Activated CD4-positive, alpha-beta T cell treated with anti-CD3 and anti-CD28 coated beads for 36 hours (primary cell): Measurements from ENCODE around the gene PHACTR1. TPM values are rescaled to one million over a fixed set of nuclear protein-coding genes. Genes with fewer than 3 reads are reported as not detected.
"Not testable (repeated sequence)": the region's sequence is repeated elsewhere in the genome, so short reads cannot be mapped to it uniquely, and the experiment has no call there.

Source experiments
- ATAC-seq: fragments of 200-7000 bp; cut with Tn5 transposase; one replicate; pipeline ENCODE4 v1.10.0; 2021; ENCODE audit warnings: mild to moderate bottlenecking, moderate library complexity
- CTCF ChIA-PET: fragments of 350-600 bp; sonication (Branson Sonifier 250); formaldehyde crosslinking; loops from one replicate; lab custom pipeline; 2021; ENCODE audit warnings: antibody characterized with exemption; lab: Charles Lee
- POLR2A ChIA-PET: fragments of 350-600 bp; sonication (Branson Sonifier 250); formaldehyde crosslinking; loops from one replicate; lab custom pipeline; 2021; ENCODE audit warnings: antibody characterized with exemption, inconsistent platforms; lab: Charles Lee
- DNase-seq: peaks from one replicate; pipeline ENCODE4 v3.0.0-alpha.2; 2020
- H3K27ac Mint-ChIP-seq: one replicate; pipeline ENCODE4 v1.8.0; 2021; ENCODE audit warnings: mixed read lengths
- H3K27me3 Mint-ChIP-seq: one replicate; pipeline ENCODE4 v1.8.0; 2021; ENCODE audit warnings: mixed read lengths
- H3K36me3 Mint-ChIP-seq: one replicate; pipeline ENCODE4 v1.8.0; 2021; ENCODE audit warnings: low read depth, mixed read lengths
- H3K4me1 Mint-ChIP-seq: one replicate; pipeline ENCODE4 v1.8.0; 2021; ENCODE audit warnings: mixed read lengths
- H3K4me3 Mint-ChIP-seq: one replicate; pipeline ENCODE4 v1.8.0; 2021; ENCODE audit warnings: mild to moderate bottlenecking, moderate library complexity, mixed read lengths
- H3K9me3 Mint-ChIP-seq: one replicate; pipeline ENCODE4 v1.8.0; 2021; ENCODE audit warnings: low read depth, mixed read lengths
- intact Hi-C, 2 experiments: fragments of 100-400 bp; cut with DNase I in 1 of 2; cut with micrococcal nuclease in 1 of 2; formaldehyde crosslinking; loops; one replicate each; pipeline versions ENCODE4 v1.14.2 to v1.15.1; 2022 to 2024; cut with DNase I, micrococcal nuclease
- total RNA-seq, 2 experiments: library from RNA; stranded (reverse); gene quantifications; one replicate each; pipeline ENCODE4 v1.2.3, GENCODE V29; 2021

The PHACTR1 gene
- total RNA-seq, 2 experiments from 2014 or later = 0.07 TPM; not detected in 1

- ChIA-PET POLR2A (no interaction called here), CTCF (no interaction called here)
- no peak overlapping the region for H3K27ac Mint-ChIP-seq
- H3K27me3 Mint-ChIP-seq = peaks cover 12% of the 10 kb centered on the region
- no peak overlapping the region for H3K4me3 Mint-ChIP-seq
- H3K9me3 Mint-ChIP-seq = no peaks in the 10 kb centered on the region
- intact Hi-C loops = no loop called here
- ATAC-seq (no peak), DNase-seq (no peak)
- H3K4me1 Mint-ChIP-seq = peaks cover 3% of the 10 kb centered on the region
- no peaks in the 10 kb centered on the region for H3K36me3 Mint-ChIP-seq
Measured at GRCh38 chr6:12943549-12943948, 227.0 kb downstream of the PHACTR1 start.

DNA sequence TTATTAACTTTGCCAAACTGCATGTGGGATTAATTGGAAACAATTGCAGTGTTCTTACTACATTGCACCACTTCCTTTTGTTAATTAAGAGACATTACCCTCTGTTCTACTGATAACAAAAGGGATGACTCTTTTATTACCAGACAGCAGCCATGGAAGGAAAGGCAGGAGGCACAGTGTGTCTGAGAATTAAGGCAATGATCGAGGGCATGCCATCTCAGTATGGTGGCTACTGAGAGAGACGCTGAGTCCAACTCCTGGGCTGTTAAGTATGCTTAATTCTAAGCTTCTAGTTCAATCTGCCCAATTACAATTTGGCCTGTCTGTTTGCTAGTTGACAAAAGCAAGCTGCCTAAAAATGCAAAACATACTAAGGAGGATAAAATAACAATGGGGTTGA is 227.4 kb downstream of the PHACTR1 start:
- no peak for DNase-seq
- Mint-ChIP-seq H3K4me3 (no peak overlapping the region), H3K9me3 (no peaks in the 10 kb centered on the region), H3K4me1 (peaks cover 3% of the 10 kb centered on the region), H3K27me3 (peaks cover 12% of the 10 kb centered on the region), H3K27ac (no peak overlapping the region), H3K36me3 (no peaks in the 10 kb centered on the region)
- intact Hi-C loops = no loop called here
- ChIA-PET CTCF (no interaction called here), POLR2A (no interaction called here)
- ATAC-seq = no peak

DNA sequence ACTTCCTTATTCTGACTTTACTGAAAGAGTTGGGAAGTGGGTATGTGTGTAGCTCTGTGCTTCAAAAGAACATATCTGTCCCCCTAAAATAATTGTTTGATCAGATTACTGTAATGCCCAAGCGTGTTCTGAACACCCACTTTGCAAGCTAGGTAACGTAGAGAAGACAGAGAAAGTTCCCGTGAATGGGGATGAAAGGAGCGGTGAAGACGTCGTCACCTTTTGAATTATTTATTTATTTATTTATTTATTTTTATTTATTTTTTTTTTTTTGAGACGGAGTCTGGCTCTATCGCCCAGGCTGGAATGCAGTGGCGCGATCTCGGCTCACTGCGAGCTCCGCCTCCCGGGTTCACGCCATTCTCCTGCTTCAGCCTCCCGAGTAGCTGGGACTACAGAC is 228.0 kb downstream of the PHACTR1 start:
- not testable (repeated sequence) for H3K36me3 Mint-ChIP-seq

DNA sequence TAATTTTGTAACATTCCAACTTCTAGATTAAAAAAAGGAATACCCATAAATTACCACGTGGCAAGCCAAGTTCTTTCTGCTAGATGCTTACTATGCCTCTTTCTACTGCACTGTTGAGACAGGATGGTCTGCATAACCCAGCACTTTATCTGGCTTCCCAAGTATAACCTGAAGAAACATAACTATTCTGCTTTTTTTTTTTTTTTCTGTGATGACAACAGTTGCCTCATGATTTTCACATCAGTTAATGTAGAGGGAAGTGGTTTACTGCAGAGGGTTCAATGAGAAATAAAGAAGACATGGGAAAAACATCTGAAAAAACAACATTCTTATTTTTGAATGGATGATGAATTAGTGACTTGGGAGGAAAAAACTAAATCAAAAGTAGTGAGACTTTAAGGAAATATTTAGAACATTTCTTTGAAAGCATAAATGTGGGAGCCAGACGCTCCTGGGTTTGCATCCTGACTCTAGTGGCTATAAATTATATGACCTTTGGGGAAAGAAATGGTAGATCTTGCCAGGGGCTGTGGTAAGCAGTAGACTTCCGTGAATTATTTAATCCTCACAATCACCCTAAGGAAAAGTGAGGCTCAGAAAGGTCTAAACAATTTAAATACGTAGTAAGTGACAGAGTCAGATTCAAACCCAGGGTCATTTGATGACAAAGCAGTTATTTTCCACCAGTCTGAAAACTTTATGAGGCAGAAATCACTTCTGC is 230.7 kb downstream of the PHACTR1 start:
- DNase-seq (no peak), ATAC-seq (no peak)
- intact Hi-C loops = no loop called here
- no peaks in the 10 kb centered on the region for H3K9me3 Mint-ChIP-seq
- no peaks in the 10 kb centered on the region for H3K36me3 Mint-ChIP-seq
- ChIA-PET CTCF (no interaction called here), POLR2A (no interaction called here)
- no peaks in the 10 kb centered on the region for H3K4me1 Mint-ChIP-seq
- H3K4me3 Mint-ChIP-seq = no peak overlapping the region
- H3K27me3 Mint-ChIP-seq = peaks cover 10% of the 10 kb centered on the region
- no peak overlapping the region for H3K27ac Mint-ChIP-seq

More for the DNA sequence above, 228.0 kb downstream of the PHACTR1 start:
- ATAC-seq, POLR2A ChIA-PET, intact Hi-C loops, H3K4me1 Mint-ChIP-seq, DNase-seq, H3K27ac Mint-ChIP-seq, H3K9me3 Mint-ChIP-seq, H3K4me3 Mint-ChIP-seq: not testable (repeated sequence)
- CTCF ChIA-PET = interaction anchor here (0.7 kb wide), 1 partner anchor 31 kb away, joined by 3 read pairs; no protein-coding TSS in a partner anchor
- peaks cover 12% of the 10 kb centered on the region for H3K27me3 Mint-ChIP-seq

GRCh38 chr6:12947967-12948366 is 231.4 kb downstream of the PHACTR1 start:
- intact Hi-C loops = no loop called here
- peaks cover 12% of the 10 kb centered on the region for H3K27me3 Mint-ChIP-seq
- H3K27ac Mint-ChIP-seq = no peak overlapping the region
- no peaks in the 10 kb centered on the region for H3K9me3 Mint-ChIP-seq
- no peaks in the 10 kb centered on the region for H3K36me3 Mint-ChIP-seq
- POLR2A ChIA-PET = no interaction called here
- no peaks in the 10 kb centered on the region for H3K4me1 Mint-ChIP-seq
- CTCF ChIA-PET = interaction anchor here (0.5 to 0.6 kb wide), 2 partner anchors 20 to 1346 kb away, joined by 3 read pairs; no protein-coding TSS in a partner anchor
- DNase-seq = no peak
- H3K4me3 Mint-ChIP-seq = no peak overlapping the region
- no peak for ATAC-seq

- DNase-seq (no peak), ATAC-seq (no peak)
- POLR2A ChIA-PET = no interaction called here
- Mint-ChIP-seq H3K4me3 (no peak overlapping the region), H3K27ac (no peak overlapping the region), H3K4me1 (no peaks in the 10 kb centered on the region), H3K36me3 (no peaks in the 10 kb centered on the region), H3K27me3 (peaks cover 14% of the 10 kb centered on the region), H3K9me3 (no peaks in the 10 kb centered on the region)
- CTCF ChIA-PET = no interaction called here
- intact Hi-C loops = no loop called here
Measured at GRCh38 chr6:12950976-12951375, 234.4 kb downstream of the PHACTR1 start.

DNA sequence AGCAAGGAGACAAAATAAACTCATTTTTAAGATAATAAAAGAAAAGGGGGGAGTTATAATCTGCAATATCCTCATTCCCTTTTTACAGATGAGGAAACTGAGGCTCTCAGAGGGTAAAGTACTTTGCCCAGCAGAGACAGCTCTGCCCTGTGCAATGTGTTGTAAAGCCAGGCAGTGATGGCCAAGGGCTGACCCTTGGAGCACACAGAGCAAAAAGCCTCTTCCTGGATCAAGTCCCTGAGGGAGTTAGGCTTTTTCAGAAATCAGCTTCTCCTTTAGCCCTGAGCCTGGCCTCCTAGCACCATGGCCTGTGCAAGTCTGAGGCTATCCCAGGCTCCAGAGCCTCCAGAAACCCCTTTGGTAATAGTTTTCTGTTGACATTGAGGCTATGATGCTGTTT is 234.8 kb downstream of the PHACTR1 start:
- CTCF ChIA-PET = no interaction called here
- Mint-ChIP-seq H3K36me3 (no peaks in the 10 kb centered on the region), H3K27me3 (peaks cover 16% of the 10 kb centered on the region), H3K4me1 (peaks cover 3% of the 10 kb centered on the region), H3K9me3 (no peaks in the 10 kb centered on the region), H3K4me3 (no peak overlapping the region), H3K27ac (no peak overlapping the region)
- DNase-seq (no peak), ATAC-seq (no peak)
- intact Hi-C loops = no loop called here
- POLR2A ChIA-PET = no interaction called here

DNA sequence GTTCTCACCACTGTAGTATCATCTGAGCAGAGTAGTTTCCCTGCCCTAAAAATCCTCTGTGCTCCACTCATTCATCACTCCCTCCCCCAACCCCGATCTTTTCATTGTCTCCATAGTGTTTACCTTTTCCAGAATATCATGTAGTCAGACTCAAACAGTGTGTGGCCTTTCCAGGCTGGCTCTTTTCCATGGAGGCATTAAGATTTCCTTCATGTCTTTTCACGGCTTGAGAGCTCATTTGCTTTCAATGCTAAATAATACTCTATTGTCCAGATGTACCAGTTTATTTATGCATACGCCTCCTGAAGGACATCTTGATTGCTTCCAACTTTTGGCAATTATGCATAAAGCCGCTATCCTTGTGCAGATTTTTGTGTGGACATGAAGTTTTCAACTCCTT is 235.8 kb downstream of the PHACTR1 start:
- H3K36me3 Mint-ChIP-seq = no peaks in the 10 kb centered on the region
- H3K27ac Mint-ChIP-seq = no peak overlapping the region
- intact Hi-C loops = no loop called here
- no peaks in the 10 kb centered on the region for H3K9me3 Mint-ChIP-seq
- ChIA-PET POLR2A (no interaction called here), CTCF (no interaction called here)
- DNase-seq (no peak), ATAC-seq (no peak)
- peaks cover 7% of the 10 kb centered on the region for H3K4me1 Mint-ChIP-seq
- peaks cover 21% of the 10 kb centered on the region for H3K27me3 Mint-ChIP-seq
- H3K4me3 Mint-ChIP-seq = no peak overlapping the region

- no peaks in the 10 kb centered on the region for H3K36me3 Mint-ChIP-seq
- ATAC-seq = no peak
- H3K27me3 Mint-ChIP-seq = peaks cover 39% of the 10 kb centered on the region
- ChIA-PET POLR2A (no interaction called here), CTCF (no interaction called here)
- no peaks in the 10 kb centered on the region for H3K9me3 Mint-ChIP-seq
- H3K4me1 Mint-ChIP-seq = peaks cover 18% of the 10 kb centered on the region
- intact Hi-C loops = no loop called here
- peak overlapping the region; percentile 70 for H3K4me3 Mint-ChIP-seq
- H3K27ac Mint-ChIP-seq = no peak overlapping the region
- no peak for DNase-seq
Measured at GRCh38 chr6:12955956-12956355, 239.4 kb downstream of the PHACTR1 start.

DNA sequence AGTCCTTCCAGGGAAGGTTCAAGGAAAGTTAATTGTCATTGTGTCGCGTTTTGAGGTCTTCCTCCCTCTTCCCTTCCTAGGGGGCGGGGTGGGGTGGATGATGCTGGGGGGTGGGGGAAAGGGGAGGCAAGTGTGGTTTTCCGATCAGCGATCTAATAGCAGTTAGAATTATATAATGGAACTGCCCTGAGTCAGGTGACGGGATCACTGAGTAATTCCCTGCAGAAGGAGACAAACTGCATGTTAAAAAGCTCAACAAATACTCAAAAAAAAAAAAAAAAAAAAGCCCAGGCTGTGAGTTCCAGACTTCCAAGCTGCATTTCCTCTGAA is 240.4 kb downstream of the PHACTR1 start:
- no peak overlapping the region for H3K27ac Mint-ChIP-seq
- ATAC-seq (no peak), DNase-seq (no peak)
- H3K4me1 Mint-ChIP-seq = peaks cover 18% of the 10 kb centered on the region
- intact Hi-C loops = no loop called here
- ChIA-PET POLR2A (interaction anchor here (0.6 kb wide), 1 partner anchor 345 kb away, joined by 5 read pairs; no protein-coding TSS in a partner anchor), CTCF (interaction anchor here (0.6 to 1.3 kb wide), 3 partner anchors 15 to 92 kb away, joined by 3 to 5 read pairs (median 3); no protein-coding TSS in a partner anchor)
- H3K27me3 Mint-ChIP-seq = peaks cover 38% of the 10 kb centered on the region
- H3K9me3 Mint-ChIP-seq = no peaks in the 10 kb centered on the region
- peak overlapping the region; percentile 70 for H3K4me3 Mint-ChIP-seq
- H3K36me3 Mint-ChIP-seq = no peaks in the 10 kb centered on the region

DNA sequence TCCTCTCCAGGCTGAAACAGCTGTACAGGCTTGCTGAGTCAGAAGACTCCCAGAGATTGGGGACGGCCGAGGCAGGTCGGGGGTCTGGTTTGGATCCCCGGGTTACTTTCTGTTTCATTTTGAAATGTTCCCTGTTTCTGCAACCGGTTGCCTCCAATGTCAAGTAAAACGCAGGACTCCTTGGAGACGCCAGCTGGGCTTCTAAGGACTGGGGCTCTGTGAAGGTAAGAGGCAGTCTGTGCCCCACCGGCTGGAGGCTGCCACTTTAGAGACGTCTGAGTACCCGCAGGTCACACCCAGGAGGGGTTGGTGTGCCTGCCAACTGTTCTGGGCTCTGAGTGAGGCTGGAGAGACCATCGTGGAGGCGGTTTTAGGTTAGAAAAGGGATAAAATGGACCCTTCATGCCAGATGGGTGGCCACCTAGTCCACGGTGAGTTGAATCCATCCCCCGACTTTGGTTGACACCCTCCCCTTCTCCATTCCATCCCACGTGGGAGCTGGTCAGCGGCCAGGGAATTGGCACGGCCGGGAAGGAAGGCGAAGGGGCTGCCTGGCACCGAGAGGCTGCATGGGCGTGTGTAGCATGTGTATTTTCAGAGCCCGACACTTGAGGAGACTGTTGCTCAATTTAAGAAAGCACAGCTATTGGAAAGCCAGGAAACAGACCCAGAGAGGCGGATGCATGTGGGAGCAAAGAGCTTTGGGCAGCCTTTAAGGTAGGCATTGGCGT is 240.9 kb downstream of the PHACTR1 start:
- H3K9me3 Mint-ChIP-seq = no peaks in the 10 kb centered on the region
- ATAC-seq (peak; percentile 44), DNase-seq (peak; percentile 35)
- H3K4me1 Mint-ChIP-seq = peaks cover 18% of the 10 kb centered on the region
- no peak overlapping the region for H3K27ac Mint-ChIP-seq
- H3K27me3 Mint-ChIP-seq = peaks cover 38% of the 10 kb centered on the region
- ChIA-PET CTCF (interaction anchor here (0.6 to 1.3 kb wide), 5 partner anchors 16 to 405 kb away, joined by 3 to 5 read pairs (median 3); no protein-coding TSS in a partner anchor), POLR2A (interaction anchor here (0.6 kb wide), 1 partner anchor 346 kb away, joined by 5 read pairs; no protein-coding TSS in a partner anchor)
- intact Hi-C loops = no loop called here
- peak overlapping the region; percentile 70 for H3K4me3 Mint-ChIP-seq
- H3K36me3 Mint-ChIP-seq = no peaks in the 10 kb centered on the region
